ENCODE results near the gene ZNF883. TPM values are rescaled to one million over a fixed set of nuclear protein-coding genes. Genes with fewer than 3 reads are reported as not detected.
A peak's percentile ranks its signal among the peaks of the same experiment; 100 is the strongest.

ZNF883 gene
- total RNA-seq, 1 experiment from 2014 or later, result 2.0 TPM

GRCh38 chr9:112939418-112939817, 72.6 kb downstream of the ZNF883 start:
- Mint-ChIP-seq H3K4me3 (ENCODE audit: low read depth, unreplicated experiment) (no peak overlapping the region), H3K4me1 (ENCODE audit: low read depth, unreplicated experiment) (no peaks in the 10 kb centered on the region), H3K36me3 (ENCODE audit: insufficient read depth, unreplicated experiment) (no peaks in the 10 kb centered on the region), H3K9me3 (ENCODE audit: low read depth, unreplicated experiment) (no peaks in the 10 kb centered on the region), H3K27ac (ENCODE audit: unreplicated experiment) (no peak overlapping the region), H3K27me3 (ENCODE audit: unreplicated experiment) (peaks cover 33% of the 10 kb centered on the region)
- DNase-seq, result no peak
- no TSS peak for BruUV-seq (replicated peaks)
- intact Hi-C loops (cut with micrococcal nuclease; ENCODE audit: unreplicated experiment), result no loop called here
- CTCF ChIA-PET, result no interaction called here
- TF ChIP-seq, protein P1, sequence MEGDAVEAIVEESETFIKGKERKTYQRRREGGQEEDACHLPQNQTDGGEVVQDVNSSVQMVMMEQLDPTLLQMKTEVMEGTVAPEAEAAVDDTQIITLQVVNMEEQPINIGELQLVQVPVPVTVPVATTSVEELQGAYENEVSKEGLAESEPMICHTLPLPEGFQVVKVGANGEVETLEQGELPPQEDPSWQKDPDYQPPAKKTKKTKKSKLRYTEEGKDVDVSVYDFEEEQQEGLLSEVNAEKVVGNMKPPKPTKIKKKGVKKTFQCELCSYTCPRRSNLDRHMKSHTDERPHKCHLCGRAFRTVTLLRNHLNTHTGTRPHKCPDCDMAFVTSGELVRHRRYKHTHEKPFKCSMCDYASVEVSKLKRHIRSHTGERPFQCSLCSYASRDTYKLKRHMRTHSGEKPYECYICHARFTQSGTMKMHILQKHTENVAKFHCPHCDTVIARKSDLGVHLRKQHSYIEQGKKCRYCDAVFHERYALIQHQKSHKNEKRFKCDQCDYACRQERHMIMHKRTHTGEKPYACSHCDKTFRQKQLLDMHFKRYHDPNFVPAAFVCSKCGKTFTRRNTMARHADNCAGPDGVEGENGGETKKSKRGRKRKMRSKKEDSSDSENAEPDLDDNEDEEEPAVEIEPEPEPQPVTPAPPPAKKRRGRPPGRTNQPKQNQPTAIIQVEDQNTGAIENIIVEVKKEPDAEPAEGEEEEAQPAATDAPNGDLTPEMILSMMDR (IDR thresholded peaks at IDR 0.05; ENCODE audit: unreplicated experiment), result no peak

DNA sequence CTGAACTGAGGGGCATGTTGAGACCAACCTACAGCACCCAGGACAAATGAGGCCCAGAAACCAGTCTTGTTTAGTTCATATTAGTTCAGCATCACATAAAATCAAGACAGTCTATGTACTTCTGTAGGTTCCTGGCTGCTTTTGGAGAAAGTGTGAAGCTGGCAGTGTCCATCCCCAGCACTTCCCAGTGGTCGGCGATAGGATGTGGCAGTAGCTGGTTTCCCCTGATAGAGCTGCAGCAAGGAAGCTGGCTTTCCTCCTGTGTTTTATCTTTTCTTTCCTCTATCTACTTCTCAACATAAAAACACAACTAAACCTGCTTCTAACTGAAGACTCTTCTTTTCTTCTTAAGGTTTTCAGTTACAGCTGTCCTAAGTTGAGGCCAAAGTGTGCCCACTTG, 78.3 kb downstream of the ZNF883 start:
- Mint-ChIP-seq H3K27me3 (ENCODE audit: unreplicated experiment) (peaks cover 48% of the 10 kb centered on the region), H3K9me3 (ENCODE audit: low read depth, unreplicated experiment) (no peaks in the 10 kb centered on the region), H3K36me3 (ENCODE audit: insufficient read depth, unreplicated experiment) (no peaks in the 10 kb centered on the region), H3K27ac (ENCODE audit: unreplicated experiment) (no peak overlapping the region), H3K4me3 (ENCODE audit: low read depth, unreplicated experiment) (no peak overlapping the region), H3K4me1 (ENCODE audit: low read depth, unreplicated experiment) (no peaks in the 10 kb centered on the region)
- BruUV-seq (replicated peaks), result no TSS peak
- CTCF ChIA-PET, result no interaction called here
- TF ChIP-seq, protein P1 (IDR thresholded peaks at IDR 0.05; ENCODE audit: unreplicated experiment), result no peak
- no peak for DNase-seq
- intact Hi-C loops (cut with micrococcal nuclease; ENCODE audit: unreplicated experiment), result no loop called here

- no TSS peak for BruUV-seq (replicated peaks)
- intact Hi-C loops (cut with micrococcal nuclease; ENCODE audit: unreplicated experiment), result loop anchor here (2.0 to 10.0 kb wide), 3 partner anchors 46 to 730 kb away; no protein-coding TSS in a partner anchor
- TF ChIP-seq, protein P1 (IDR thresholded peaks at IDR 0.05; ENCODE audit: unreplicated experiment), result no peak
- Mint-ChIP-seq H3K4me3 (ENCODE audit: low read depth, unreplicated experiment) (no peak overlapping the region), H3K4me1 (ENCODE audit: low read depth, unreplicated experiment) (no peaks in the 10 kb centered on the region), H3K36me3 (ENCODE audit: insufficient read depth, unreplicated experiment) (no peaks in the 10 kb centered on the region), H3K27me3 (ENCODE audit: unreplicated experiment) (no peaks in the 10 kb centered on the region), H3K27ac (ENCODE audit: unreplicated experiment) (no peak overlapping the region), H3K9me3 (ENCODE audit: low read depth, unreplicated experiment) (no peaks in the 10 kb centered on the region)
- CTCF ChIA-PET, result no interaction called here
- DNase-seq, result peak; percentile 21
These were observed 86.8 kb downstream of the ZNF883 start for GRCh38 chr9:112925058-112925641.

GRCh38 chr9:112921549-112921948, 90.4 kb downstream of the ZNF883 start:
- Mint-ChIP-seq H3K4me1 (ENCODE audit: low read depth, unreplicated experiment) (peaks cover 12% of the 10 kb centered on the region), H3K27me3 (ENCODE audit: unreplicated experiment) (no peaks in the 10 kb centered on the region), H3K4me3 (ENCODE audit: low read depth, unreplicated experiment) (no peak overlapping the region), H3K36me3 (ENCODE audit: insufficient read depth, unreplicated experiment) (peaks cover 9% of the 10 kb centered on the region), H3K27ac (ENCODE audit: unreplicated experiment) (no peak overlapping the region), H3K9me3 (ENCODE audit: low read depth, unreplicated experiment) (no peaks in the 10 kb centered on the region)
- intact Hi-C loops (cut with micrococcal nuclease; ENCODE audit: unreplicated experiment), result loop anchor here (5.0 to 10.0 kb wide), 2 partner anchors 191 to 733 kb away; no protein-coding TSS in a partner anchor
- BruUV-seq (replicated peaks), result no TSS peak
- TF ChIP-seq, protein P1 (IDR thresholded peaks at IDR 0.05; ENCODE audit: unreplicated experiment), result no peak
- DNase-seq, result peak; percentile 7
- CTCF ChIA-PET, result no interaction called here

All from Calu3 (cell line).